GM12874 (cell line): ENCODE measurements around the gene MRPS18A.

Source experiments
- TF ChIP-seq, protein P1 (sequence below): IDR thresholded peaks from 2 replicates; pipeline ENCODE4 v1.5.1; 2011; ENCODE audit warnings: low read depth, mild to moderate bottlenecking, control low read depth, low read length, moderate library complexity; ENCODE audit not compliant: insufficient read depth

MRPS18A gene

DNA sequence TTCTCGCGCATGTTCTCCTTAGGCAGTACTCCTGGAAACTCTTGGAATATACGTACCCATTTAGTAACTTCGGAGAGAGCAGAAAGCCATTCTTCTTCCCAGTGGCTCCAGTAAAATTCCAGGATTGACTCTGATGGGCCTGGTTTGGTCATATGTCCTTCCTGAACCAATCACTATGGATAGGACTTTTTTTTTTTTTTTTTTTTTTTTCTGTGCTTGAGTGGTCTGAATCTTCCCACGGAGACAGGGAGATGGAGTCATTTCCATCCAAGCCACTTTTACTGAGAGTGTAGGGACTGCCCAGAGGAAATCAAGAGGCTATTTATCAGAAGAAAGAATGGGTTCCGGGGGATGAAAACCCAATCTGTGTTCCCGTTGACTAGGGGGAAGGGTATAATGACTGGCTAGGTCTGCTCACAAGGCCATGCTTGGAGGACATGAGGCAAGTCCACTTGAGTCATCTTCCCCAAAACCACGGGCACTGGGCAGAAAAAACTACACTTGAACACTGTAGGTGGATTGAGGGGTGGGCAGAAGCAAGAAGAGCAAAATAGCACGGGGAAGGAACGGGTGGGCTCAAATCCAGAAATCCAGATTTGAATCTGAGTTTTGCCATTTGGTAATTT is 35.4 kb upstream of the MRPS18A start:
- TF ChIP-seq, protein P1, sequence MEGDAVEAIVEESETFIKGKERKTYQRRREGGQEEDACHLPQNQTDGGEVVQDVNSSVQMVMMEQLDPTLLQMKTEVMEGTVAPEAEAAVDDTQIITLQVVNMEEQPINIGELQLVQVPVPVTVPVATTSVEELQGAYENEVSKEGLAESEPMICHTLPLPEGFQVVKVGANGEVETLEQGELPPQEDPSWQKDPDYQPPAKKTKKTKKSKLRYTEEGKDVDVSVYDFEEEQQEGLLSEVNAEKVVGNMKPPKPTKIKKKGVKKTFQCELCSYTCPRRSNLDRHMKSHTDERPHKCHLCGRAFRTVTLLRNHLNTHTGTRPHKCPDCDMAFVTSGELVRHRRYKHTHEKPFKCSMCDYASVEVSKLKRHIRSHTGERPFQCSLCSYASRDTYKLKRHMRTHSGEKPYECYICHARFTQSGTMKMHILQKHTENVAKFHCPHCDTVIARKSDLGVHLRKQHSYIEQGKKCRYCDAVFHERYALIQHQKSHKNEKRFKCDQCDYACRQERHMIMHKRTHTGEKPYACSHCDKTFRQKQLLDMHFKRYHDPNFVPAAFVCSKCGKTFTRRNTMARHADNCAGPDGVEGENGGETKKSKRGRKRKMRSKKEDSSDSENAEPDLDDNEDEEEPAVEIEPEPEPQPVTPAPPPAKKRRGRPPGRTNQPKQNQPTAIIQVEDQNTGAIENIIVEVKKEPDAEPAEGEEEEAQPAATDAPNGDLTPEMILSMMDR = no peak

DNA sequence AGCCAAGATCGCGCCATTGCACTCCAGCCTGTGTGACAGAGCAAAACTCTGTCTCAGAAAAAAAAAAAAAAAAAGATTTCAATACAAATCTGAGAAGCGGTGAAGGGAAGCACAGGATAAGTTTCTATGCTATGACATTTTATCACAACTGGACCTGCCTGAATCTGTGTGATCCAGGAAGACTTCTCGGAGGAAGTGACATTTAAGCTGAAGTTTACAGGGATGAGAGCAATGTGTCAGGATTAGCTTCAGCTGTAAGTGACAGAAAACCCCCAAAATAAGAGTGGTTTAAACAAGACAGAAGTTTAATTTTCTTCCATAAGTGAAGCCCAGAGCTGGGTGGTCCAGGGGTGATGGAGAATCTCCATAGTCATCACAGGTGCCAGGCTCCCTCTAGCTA is 33.4 kb upstream of the MRPS18A start:
- TF ChIP-seq, protein P1 = no peak

DNA sequence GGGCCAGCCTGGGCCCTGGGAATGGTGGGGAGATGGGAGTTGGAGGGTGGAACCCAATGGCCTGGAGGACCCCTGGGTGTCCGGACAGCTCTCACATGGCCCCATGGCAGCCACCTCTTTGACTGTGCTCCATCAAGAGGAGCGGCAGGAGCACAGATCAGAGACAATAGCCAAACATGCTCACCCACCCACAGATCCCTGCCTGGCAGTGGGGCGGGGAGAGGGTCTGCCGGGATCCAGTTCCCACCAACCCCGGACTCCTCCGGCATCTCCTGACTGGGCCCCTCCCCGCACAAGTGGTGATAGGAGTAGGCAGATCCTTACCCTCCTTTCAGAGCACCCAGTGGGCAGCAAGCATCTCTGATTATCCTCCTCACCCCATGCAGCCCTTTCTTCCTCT is 31.9 kb upstream of the MRPS18A start:
- TF ChIP-seq, protein P1 = no peak

DNA sequence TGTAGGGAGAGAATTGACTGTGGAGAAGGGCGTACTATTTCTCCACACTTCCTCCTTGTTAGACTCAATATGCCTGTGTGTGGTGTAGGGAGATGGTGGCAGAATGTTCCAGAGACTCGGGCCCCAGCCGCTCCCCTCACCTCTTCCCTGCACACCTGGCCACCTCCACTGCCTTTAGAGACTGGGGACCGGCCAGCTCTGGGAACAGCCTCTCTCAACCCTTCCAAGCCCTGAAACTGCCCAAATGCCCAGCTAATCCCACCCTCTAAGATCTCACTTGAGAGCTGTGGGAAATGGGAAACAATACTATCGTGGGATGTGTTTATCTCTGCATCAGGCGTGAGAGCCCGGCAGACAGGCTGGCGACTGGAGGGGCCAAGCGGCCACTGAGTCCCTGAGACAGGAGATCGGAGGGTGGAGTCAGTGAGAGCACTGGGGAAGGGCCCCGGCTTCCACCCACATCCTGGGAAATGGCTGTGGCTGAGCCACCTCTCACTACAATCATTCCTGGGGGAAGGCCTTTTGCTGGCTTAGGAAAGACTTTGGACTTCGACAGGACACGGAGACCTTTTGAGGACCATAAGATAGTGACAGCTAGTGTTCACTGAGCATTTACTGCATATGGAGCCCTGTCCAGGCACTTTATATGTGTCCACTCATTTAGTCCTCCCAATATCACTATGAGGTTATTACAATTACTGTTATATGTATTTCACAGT is 31.0 kb upstream of the MRPS18A start:
- TF ChIP-seq, protein P1 = no peak

DNA sequence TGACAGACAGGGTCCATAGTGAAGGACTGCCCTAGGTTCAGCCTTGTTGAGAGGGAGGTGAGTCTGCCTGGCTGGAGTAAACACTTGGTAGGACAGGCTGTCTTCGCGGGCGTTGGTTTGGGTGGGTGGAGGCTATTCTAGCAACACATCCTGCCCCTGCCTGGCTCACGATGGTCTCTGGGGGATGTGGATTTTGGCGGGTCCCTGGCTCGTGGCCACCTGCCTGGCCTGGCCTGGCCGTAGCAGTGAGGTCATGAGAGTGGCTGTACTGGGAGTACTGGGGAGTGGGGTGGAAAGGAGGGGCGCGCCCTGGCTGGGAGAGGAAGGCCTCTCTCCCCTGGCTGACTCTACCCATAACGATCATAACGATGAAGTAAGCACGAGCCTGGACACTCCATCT is 30.2 kb upstream of the MRPS18A start:
- TF ChIP-seq, protein P1 = no peak

DNA sequence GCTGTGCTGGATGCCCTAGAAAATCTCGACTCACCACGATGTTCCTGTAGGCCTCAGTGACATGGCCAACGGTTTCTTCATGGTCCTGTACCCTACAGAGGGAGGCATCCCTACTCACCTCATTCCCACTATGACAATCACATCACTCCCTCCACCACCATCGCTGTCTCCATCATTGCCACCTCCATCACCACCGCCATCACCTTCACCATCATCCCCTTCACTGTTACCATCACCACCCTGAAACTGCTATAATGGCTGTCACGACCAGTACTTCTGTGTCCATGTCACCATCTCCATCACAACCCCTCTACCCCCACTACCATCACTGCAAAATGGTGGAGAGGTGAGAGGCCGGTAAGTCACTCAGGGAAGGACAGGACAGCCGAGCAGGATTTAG is 29.8 kb upstream of the MRPS18A start:
- TF ChIP-seq, protein P1 = no peak

DNA sequence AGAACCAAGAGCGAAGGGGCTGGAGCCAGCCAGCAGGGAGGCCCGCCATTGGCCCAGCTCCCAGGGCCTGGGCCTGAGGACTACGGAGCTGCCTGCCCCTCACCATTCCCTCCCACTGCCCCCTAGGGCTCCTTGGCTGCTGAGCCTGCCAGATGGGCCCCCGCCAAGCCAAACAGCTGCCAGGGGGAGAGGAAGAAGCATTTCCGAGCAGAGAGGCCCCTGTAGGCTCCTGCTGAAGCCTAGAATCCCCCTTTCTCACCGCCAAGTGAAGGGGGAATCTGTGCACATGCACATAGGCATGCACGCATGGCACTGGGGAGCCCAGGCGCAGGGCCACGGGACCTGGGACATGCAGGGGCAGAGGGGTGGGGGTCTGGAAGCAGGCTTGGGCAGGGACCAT is 28.5 kb upstream of the MRPS18A start:
- TF ChIP-seq, protein P1 = no peak
